Measurements from ENCODE around the gene C12orf43. TPM values are rescaled to one million over a fixed set of nuclear protein-coding genes. Genes with fewer than 3 reads are reported as not detected.

Gene C12orf43
- total RNA-seq, 1 experiment from 2014 or later, result 14.8 TPM

GRCh38 chr12:121017966-121018491 is 1.7 kb upstream of the C12orf43 start:
- intact Hi-C loops (cut with micrococcal nuclease; ENCODE audit: unreplicated experiment), result no loop called here
- Histone ChIP-seq H3F3A (ENCODE audit: insufficient read depth, low read depth) (no peaks in the 10 kb centered on the region), H2AFZ (no peak overlapping the region), H3K36me3 (ENCODE audit: low read depth) (no peaks in the 10 kb centered on the region), H3K27ac (no peak overlapping the region), H3K4me1 (replicated peaks; ENCODE audit: insufficient read depth) (no peaks in the 10 kb centered on the region; the same call in 1 of the 2 replicates), H3K79me2 (ENCODE audit: low read depth) (peaks cover 15% of the 10 kb centered on the region), H3K4me3 (no peak overlapping the region), H3K9me2 (ENCODE audit: insufficient read depth) (no peaks in the 10 kb centered on the region), H3K4me2 (no peak overlapping the region), H4K20me1 (ENCODE audit: insufficient read depth) (no peaks in the 10 kb centered on the region), H3K27me3 (ENCODE audit: insufficient read depth, low read depth) (no peaks in the 10 kb centered on the region), H3K9me3 (ENCODE audit: insufficient read depth, low read depth) (no peaks in the 10 kb centered on the region)
- POLR2A ChIA-PET (ENCODE audit: unreplicated experiment), result interaction anchor here (0.6 kb wide), 1 partner anchor 8 kb away, joined by 4 read pairs; no protein-coding TSS in a partner anchor
- no TSS peak for BruUV-seq (replicated peaks)
- DNase-seq, result no peak
- no peak for TF ChIP-seq EZH2 (IDR thresholded peaks at IDR 0.05; ENCODE audit: low read depth)
- CTCF ChIA-PET, result no interaction called here

GRCh38 chr12:121013715-121014114 is 2.6 kb downstream of the C12orf43 start:
- BruUV-seq (replicated peaks), result no TSS peak
- no peaks in the 10 kb centered on the region for H3K9me3 ChIP-seq (ENCODE audit: insufficient read depth, low read depth)
- TF ChIP-seq EZH2 (IDR thresholded peaks at IDR 0.05; ENCODE audit: low read depth) (no peak), CTCF (conservative IDR thresholded peaks at IDR 0.05) (no peak)
- H3K4me3 ChIP-seq, result no peak overlapping the region
- ChIA-PET POLR2A (ENCODE audit: unreplicated experiment) (no interaction called here), CTCF (no interaction called here)
- H3K4me2 ChIP-seq, result no peak overlapping the region
- intact Hi-C loops (cut with micrococcal nuclease; ENCODE audit: unreplicated experiment), result no loop called here
- DNase-seq, result no peak
- H3K36me3 ChIP-seq (ENCODE audit: low read depth), result peaks cover 13% of the 10 kb centered on the region; the same call in 1 of the 2 replicates
- no peak overlapping the region for H2AFZ ChIP-seq
- H4K20me1 ChIP-seq (ENCODE audit: insufficient read depth), result no peaks in the 10 kb centered on the region
- peaks cover 15% of the 10 kb centered on the region for H3K79me2 ChIP-seq (ENCODE audit: low read depth)
- no peaks in the 10 kb centered on the region; the same call in 1 of the 2 replicates for H3K4me1 ChIP-seq (replicated peaks; ENCODE audit: insufficient read depth)
- no peaks in the 10 kb centered on the region for H3K27me3 ChIP-seq (ENCODE audit: insufficient read depth, low read depth)
- no peaks in the 10 kb centered on the region for H3F3A ChIP-seq (ENCODE audit: insufficient read depth, low read depth)
- no peaks in the 10 kb centered on the region for H3K9me2 ChIP-seq (ENCODE audit: insufficient read depth)
- no peak overlapping the region for H3K27ac ChIP-seq

- no peak for TF ChIP-seq EZH2 (IDR thresholded peaks at IDR 0.05; ENCODE audit: low read depth)
- TF ChIP-seq CTCF (conservative IDR thresholded peaks at IDR 0.05), result no peak
- Histone ChIP-seq H3K4me2 (no peak overlapping the region), H3F3A (ENCODE audit: insufficient read depth, low read depth) (no peaks in the 10 kb centered on the region), H3K9me2 (ENCODE audit: insufficient read depth) (no peaks in the 10 kb centered on the region), H3K79me2 (ENCODE audit: low read depth) (peaks cover 15% of the 10 kb centered on the region), H3K27me3 (ENCODE audit: insufficient read depth, low read depth) (no peaks in the 10 kb centered on the region), H3K36me3 (ENCODE audit: low read depth) (peaks cover 13% of the 10 kb centered on the region; the same call in 1 of the 2 replicates), H3K9me3 (ENCODE audit: insufficient read depth, low read depth) (no peaks in the 10 kb centered on the region), H2AFZ (no peak overlapping the region), H3K27ac (no peak overlapping the region), H3K4me3 (no peak overlapping the region), H3K4me1 (replicated peaks; ENCODE audit: insufficient read depth) (no peaks in the 10 kb centered on the region; the same call in 1 of the 2 replicates), H4K20me1 (ENCODE audit: insufficient read depth) (no peaks in the 10 kb centered on the region)
- no TSS peak for BruUV-seq (replicated peaks)
- CTCF ChIA-PET, result no interaction called here
- intact Hi-C loops (cut with micrococcal nuclease; ENCODE audit: unreplicated experiment), result no loop called here
- DNase-seq, result no peak
- POLR2A ChIA-PET (ENCODE audit: unreplicated experiment), result no interaction called here
These were observed 4.5 kb downstream of the C12orf43 start for GRCh38 chr12:121011820-121012219.

- CTCF ChIA-PET, result no interaction called here
- Histone ChIP-seq H3K9me3 (ENCODE audit: insufficient read depth, low read depth) (no peaks in the 10 kb centered on the region), H3F3A (ENCODE audit: insufficient read depth, low read depth) (no peaks in the 10 kb centered on the region), H3K79me2 (ENCODE audit: low read depth) (peaks cover 13% of the 10 kb centered on the region), H4K20me1 (ENCODE audit: insufficient read depth) (no peaks in the 10 kb centered on the region), H3K9me2 (ENCODE audit: insufficient read depth) (no peaks in the 10 kb centered on the region), H3K27me3 (ENCODE audit: insufficient read depth, low read depth) (no peaks in the 10 kb centered on the region), H3K4me3 (no peak overlapping the region), H3K4me1 (replicated peaks; ENCODE audit: insufficient read depth) (no peaks in the 10 kb centered on the region; the same call in 1 of the 2 replicates), H3K36me3 (ENCODE audit: low read depth) (peaks cover 13% of the 10 kb centered on the region; the same call in 1 of the 2 replicates), H2AFZ (no peak overlapping the region), H3K27ac (no peak overlapping the region), H3K4me2 (no peak overlapping the region)
- TF ChIP-seq EZH2 (IDR thresholded peaks at IDR 0.05; ENCODE audit: low read depth), result no peak
- no peak for TF ChIP-seq CTCF (conservative IDR thresholded peaks at IDR 0.05)
- intact Hi-C loops (cut with micrococcal nuclease; ENCODE audit: unreplicated experiment), result no loop called here
- POLR2A ChIA-PET (ENCODE audit: unreplicated experiment), result no interaction called here
- no TSS peak for BruUV-seq (replicated peaks)
- no peak for DNase-seq
These were observed 5.4 kb downstream of the C12orf43 start for GRCh38 chr12:121010860-121011259.
